GM19372 (cell line): ENCODE results near the gene ARIH2.

Source experiments
- ATAC-seq: cut with Tn5 transposase; IDR thresholded peaks from one replicate; pipeline ENCODE4 v1.9.1; 2021; ENCODE audit warnings: mild to moderate bottlenecking, low read depth, moderate library complexity; ENCODE audit not compliant: unreplicated experiment

ARIH2 gene

GRCh38 chr3:48928679-48929078 is 10.0 kb downstream of the ARIH2 start:
- ATAC-seq, result no peak

- no peak for ATAC-seq
Observed at GRCh38 chr3:48929358-48930035, 10.9 kb downstream of the ARIH2 start.

- no peak for ATAC-seq
Observed at GRCh38 chr3:48930590-48930989, 11.9 kb downstream of the ARIH2 start.

GRCh38 chr3:48931944-48932580 is 13.4 kb downstream of the ARIH2 start:
- ATAC-seq, result no peak

- ATAC-seq, result no peak
Observed at GRCh38 chr3:48934333-48934991, 15.8 kb downstream of the ARIH2 start.

GRCh38 chr3:48935530-48935929 is 16.9 kb downstream of the ARIH2 start:
- ATAC-seq, result no peak

GRCh38 chr3:48938156-48938555 is 19.5 kb downstream of the ARIH2 start:
- no peak for ATAC-seq

GRCh38 chr3:48938689-48939088 is 20.0 kb downstream of the ARIH2 start:
- no peak for ATAC-seq

GRCh38 chr3:48945432-48945831 is 26.8 kb downstream of the ARIH2 start:
- ATAC-seq, result no peak

GRCh38 chr3:48945891-48946549 is 27.4 kb downstream of the ARIH2 start:
- no peak for ATAC-seq

GRCh38 chr3:48949376-48949717 is 30.7 kb downstream of the ARIH2 start:
- ATAC-seq, result no peak

- no peak for ATAC-seq
Observed at GRCh38 chr3:48950051-48950450, 31.4 kb downstream of the ARIH2 start.

GRCh38 chr3:48951764-48952163 is 33.1 kb downstream of the ARIH2 start:
- ATAC-seq, result no peak

- no peak for ATAC-seq
Observed at GRCh38 chr3:48952510-48953118, 34.0 kb downstream of the ARIH2 start.

GRCh38 chr3:48957006-48957705 is 38.5 kb downstream of the ARIH2 start:
- ATAC-seq, result no peak

- no peak for ATAC-seq
Observed at GRCh38 chr3:48960841-48961413, 42.3 kb downstream of the ARIH2 start.

- ATAC-seq, result no peak
Observed at GRCh38 chr3:48962340-48962739, 43.7 kb downstream of the ARIH2 start.

- ATAC-seq, result no peak
Observed at GRCh38 chr3:48962939-48963338, 44.3 kb downstream of the ARIH2 start.

GRCh38 chr3:48963591-48963990 is 44.9 kb downstream of the ARIH2 start:
- ATAC-seq, result no peak

- no peak for ATAC-seq
Observed at GRCh38 chr3:48966367-48966766, 47.7 kb downstream of the ARIH2 start.
